T-helper 17 cell (primary cell): ENCODE data around the gene GATB. TPM values are rescaled to one million over a fixed set of nuclear protein-coding genes. Genes with fewer than 3 reads are reported as not detected.

Experiments used
- ATAC-seq: fragments of 150-1000 bp; cut with Tn5 transposase; 2 replicates; pipeline ENCODE4 v1.10.0; 2021; ENCODE audit warnings: mild to moderate bottlenecking, moderate library complexity
- DNase-seq, 3 donors: peaks; one replicate each; pipeline versions ENCODE4 v3.0.0 to v3.0.0-alpha.2; 2020 to 2021
- H3K9me3 ChIP-seq: one replicate; pipeline ENCODE4 v1.7.0; 2013; ENCODE audit warnings: low read length, mild to moderate bottlenecking; ENCODE audit not compliant: control insufficient read depth, poor library complexity, severe bottlenecking
- H3K27ac Mint-ChIP-seq: one replicate; pipeline ENCODE4 v1.8.0; 2022; ENCODE audit warnings: mild to moderate bottlenecking, moderate library complexity, mixed read lengths
- H3K27me3 Mint-ChIP-seq: one replicate; pipeline ENCODE4 v1.8.0; 2022; ENCODE audit warnings: mixed read lengths
- H3K36me3 Mint-ChIP-seq: one replicate; pipeline ENCODE4 v1.8.0; 2022; ENCODE audit warnings: low read depth, mixed read lengths
- H3K4me1 Mint-ChIP-seq: one replicate; pipeline ENCODE4 v1.8.0; 2022; ENCODE audit warnings: mild to moderate bottlenecking, mixed read lengths
- H3K4me3 Mint-ChIP-seq: one replicate; pipeline ENCODE4 v1.8.0; 2022; ENCODE audit warnings: mild to moderate bottlenecking, moderate library complexity, mixed read lengths
- total RNA-seq, 4 donors: library from RNA in 2 of 4; stranded (reverse) in 2 of 4; gene quantifications; one replicate each; pipeline ENCODE4 v1.2.3 and lab custom pipeline; 2022 to 2026

GATB gene, protein sequence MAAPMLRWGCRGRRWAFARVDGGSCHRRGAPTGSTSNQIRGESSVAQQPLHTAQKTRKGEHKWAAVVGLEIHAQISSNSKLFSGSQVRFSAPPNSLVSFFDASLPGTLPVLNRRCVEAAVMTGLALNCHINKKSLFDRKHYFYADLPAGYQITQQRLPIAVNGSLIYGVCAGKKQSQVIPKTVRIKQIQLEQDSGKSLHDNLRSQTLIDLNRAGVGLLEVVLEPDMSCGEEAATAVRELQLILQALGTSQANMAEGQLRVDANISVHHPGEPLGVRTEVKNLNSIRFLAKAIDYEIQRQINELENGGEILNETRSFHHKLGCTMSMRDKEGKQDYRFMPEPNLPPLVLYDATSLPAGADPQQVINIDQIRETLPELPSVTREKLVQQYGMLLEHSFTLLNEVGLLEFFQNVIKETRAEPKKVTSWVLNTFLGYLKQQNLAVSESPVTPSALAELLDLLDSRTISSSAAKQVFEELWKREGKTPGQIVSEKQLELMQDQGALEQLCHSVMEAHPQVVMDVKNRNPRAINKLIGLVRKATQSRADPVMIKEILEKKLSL
- total RNA-seq, result 1 to 10 TPM; 7.5 to 8.3 TPM
- 9.7 to 12.5 reads per million in 2 donors for total RNA-seq (lab: John Stamatoyannopoulos, UW)

DNA sequence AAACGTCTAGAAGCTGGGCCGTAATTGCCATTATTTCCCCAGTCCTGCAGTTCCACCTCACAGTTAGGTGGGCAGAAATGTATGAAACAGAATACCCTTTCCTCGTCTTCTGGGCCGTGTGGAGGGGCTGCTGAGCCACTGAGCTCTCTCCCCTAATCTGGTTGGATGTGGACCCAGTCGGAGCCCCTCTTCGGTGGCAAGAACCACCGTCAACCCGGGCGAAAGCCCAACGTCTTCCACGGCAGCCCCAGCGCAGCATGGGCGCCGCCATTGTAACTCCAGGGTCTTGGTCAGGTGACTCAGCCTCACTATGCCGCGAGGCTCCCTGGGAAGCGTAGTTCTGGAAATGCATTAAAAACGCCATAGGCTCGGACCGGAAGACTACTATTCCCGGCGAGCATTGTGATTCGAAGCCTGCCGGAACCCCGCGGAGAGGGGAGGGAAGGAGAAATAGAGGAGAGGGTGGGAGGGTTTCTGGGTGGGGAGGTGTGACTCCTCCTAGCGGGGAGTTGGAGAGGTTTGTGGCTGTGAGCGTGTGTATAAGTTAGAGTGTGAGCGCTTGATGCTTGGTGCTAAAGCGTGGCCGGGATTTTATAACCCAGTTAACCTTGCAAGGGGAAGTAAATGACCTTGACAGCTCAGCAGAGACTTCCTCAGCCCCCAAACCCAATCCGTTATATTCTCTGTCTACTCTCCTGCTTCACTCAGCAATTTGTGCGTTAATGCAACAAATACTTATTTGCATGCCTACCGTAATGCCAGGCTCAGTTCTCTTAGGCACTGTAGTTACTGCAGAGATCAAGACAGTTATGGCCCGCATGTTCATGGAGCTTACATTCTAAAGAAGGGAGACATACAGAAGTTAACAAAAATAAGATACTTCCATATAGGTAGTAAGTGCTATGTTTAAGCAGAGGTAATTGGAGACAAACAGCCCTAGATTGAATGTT is at the start of gene GATB:
Gene GATB (minus strand): TSS at position 296 of the 950 bp plus-strand sequence. CDS start 25 bp downstream, at position 271.
- DNase-seq, result peak; percentile 75 to 85 (median 83)
- Mint-ChIP-seq H3K27ac (peak within 1 kb of the TSS; percentile 94), H3K4me1 (peaks cover 19% of the 10 kb centered on the region), H3K36me3 (peaks cover 6% of the 10 kb centered on the region), H3K4me3 (peak within 1 kb of the TSS; percentile 95), H3K27me3 (peaks cover 10% of the 10 kb centered on the region)
- no peaks in the 10 kb centered on the region for H3K9me3 ChIP-seq
- peak; percentile 99 for ATAC-seq

DNA sequence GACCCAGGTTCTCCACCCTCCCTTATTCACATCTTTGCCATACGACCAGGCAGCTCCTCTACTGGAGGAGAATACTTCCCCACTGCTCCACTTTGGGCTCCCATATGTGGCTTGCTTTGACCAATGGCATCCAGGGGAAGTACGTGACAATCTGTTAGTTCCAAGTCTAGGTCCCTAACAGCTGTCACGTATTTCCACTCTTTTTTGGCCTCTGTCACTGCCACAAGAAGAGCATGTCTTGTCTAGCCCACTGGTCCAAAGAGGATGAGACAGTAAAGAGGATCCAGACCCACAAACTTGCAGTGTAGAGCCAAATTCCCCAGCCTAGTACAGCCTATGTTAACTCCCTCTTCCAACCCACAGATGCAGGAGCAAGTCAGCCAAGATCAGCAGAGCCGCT is 49.7 kb upstream of the GATB start:
- no peak overlapping the region for H3K27ac Mint-ChIP-seq
- no peaks in the 10 kb centered on the region for H3K9me3 ChIP-seq
- ATAC-seq (no peak), DNase-seq (no peak)
- H3K4me1 Mint-ChIP-seq, result no peaks in the 10 kb centered on the region
- H3K4me3 Mint-ChIP-seq, result no peak overlapping the region
- no peaks in the 10 kb centered on the region for H3K36me3 Mint-ChIP-seq
- H3K27me3 Mint-ChIP-seq, result peaks cover 8% of the 10 kb centered on the region

DNA sequence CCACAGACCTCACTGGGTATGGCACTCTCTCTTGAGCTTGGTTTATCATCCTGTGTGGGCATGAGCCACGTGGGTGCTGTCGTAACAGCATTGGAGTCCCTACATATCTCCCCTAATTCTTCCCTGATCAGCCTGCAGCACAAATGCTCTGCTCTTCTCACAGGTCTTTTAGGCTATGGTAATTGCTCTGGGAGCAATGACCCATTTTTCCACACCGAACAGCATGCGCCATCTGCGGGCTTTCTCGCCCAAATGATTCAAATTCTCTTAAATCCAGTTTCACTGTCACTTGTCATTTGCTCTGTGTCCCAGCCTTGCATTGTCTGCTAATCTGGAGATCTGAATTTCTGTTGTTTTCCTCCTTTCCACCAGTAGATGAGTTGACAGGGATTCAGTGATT is 48.9 kb upstream of the GATB start:
- Mint-ChIP-seq H3K36me3 (no peaks in the 10 kb centered on the region), H3K27me3 (peaks cover 8% of the 10 kb centered on the region), H3K4me3 (no peak overlapping the region), H3K4me1 (no peaks in the 10 kb centered on the region), H3K27ac (no peak overlapping the region)
- DNase-seq, result no peak
- no peaks in the 10 kb centered on the region for H3K9me3 ChIP-seq
- no peak for ATAC-seq

DNA sequence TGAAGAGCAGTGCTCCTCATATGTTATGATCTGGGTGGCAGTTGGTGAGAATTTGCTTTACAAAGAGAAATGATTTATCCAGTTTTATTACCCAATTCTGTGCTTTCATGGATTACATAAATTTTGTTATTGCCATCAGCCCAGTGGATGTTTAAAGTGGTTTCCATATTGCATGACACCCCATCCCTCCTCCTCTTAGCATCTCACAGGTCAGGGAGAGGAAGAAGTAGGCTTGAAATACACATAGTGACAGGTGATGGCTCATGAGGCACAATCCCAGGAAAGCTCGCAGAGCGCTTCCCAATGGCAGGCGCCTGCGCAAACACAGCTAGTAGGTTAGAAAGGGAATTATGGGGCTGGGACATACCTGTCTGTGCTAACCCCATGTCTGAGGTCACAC is 47.7 kb upstream of the GATB start:
- Mint-ChIP-seq H3K4me3 (no peak overlapping the region), H3K27me3 (peaks cover 8% of the 10 kb centered on the region), H3K27ac (no peak overlapping the region), H3K4me1 (no peaks in the 10 kb centered on the region), H3K36me3 (no peaks in the 10 kb centered on the region)
- H3K9me3 ChIP-seq, result no peaks in the 10 kb centered on the region
- no peak for DNase-seq
- ATAC-seq, result no peak

DNA sequence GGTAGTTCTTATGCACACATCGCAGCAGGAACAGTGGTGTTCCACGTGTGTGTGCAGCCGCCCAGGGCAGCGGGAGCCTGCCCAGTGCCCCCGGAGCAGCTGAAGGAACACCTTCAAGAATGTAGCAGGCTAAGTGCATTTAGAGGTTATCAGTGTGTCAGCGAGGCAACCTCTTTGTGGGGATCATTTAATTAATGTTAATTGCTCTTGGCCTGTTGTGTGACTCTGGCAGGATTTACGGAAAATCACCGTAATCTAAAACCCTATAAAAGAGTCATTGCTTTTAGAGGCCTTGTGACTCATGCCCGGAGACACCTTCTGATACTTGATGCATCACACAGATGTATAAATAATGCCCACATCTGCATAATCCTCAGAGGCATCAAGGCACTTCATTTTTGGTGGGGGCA is 47.3 kb upstream of the GATB start:
- Mint-ChIP-seq H3K4me3 (no peak overlapping the region), H3K36me3 (no peaks in the 10 kb centered on the region), H3K27me3 (peaks cover 8% of the 10 kb centered on the region), H3K4me1 (no peaks in the 10 kb centered on the region), H3K27ac (no peak overlapping the region)
- DNase-seq, result no peak
- no peaks in the 10 kb centered on the region for H3K9me3 ChIP-seq
- ATAC-seq, result no peak

DNA sequence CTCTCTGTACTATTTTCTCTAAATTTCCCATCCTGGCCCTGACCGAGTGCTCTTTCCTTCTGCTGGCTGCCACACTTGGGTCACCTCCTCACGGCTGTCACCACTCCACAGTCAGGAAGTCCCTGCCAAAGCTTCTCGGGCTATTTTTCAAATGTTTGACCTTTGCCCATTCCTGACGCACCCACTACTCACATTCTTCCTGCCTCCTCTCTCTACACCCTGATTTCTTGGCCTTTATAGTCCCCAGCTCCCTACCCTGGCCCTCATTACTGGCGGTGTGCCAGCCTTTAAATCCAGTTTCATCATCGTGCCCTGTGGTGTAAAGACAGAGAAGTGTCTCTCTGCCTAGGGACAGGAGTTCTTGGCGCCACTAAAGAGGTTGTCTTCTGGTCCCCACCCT is 46.4 kb upstream of the GATB start:
- Mint-ChIP-seq H3K27me3 (peaks cover 8% of the 10 kb centered on the region), H3K27ac (no peak overlapping the region), H3K36me3 (no peaks in the 10 kb centered on the region), H3K4me1 (no peaks in the 10 kb centered on the region), H3K4me3 (no peak overlapping the region)
- no peak for DNase-seq
- ATAC-seq, result no peak
- H3K9me3 ChIP-seq, result no peaks in the 10 kb centered on the region

DNA sequence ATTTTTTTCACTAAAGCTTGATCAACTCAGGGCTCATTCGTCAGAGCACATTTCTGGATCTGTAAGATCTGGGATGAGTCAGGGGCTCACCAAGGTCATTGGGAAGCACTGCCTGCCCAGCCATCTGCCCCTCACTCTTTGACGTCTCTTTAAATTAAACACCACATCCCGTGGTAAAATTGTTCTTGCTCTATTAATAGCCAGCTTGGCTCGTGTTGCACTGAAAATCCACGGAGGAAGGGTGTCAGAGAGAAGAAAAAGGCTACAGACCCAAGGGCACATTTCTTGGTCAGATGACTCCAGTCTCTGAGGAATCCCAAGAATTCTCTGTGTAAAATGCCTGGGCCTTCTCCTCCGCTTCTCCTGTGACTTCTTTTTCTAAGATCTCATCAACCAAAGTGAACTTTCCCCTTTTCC is 45.7 kb upstream of the GATB start:
- Mint-ChIP-seq H3K4me1 (no peaks in the 10 kb centered on the region), H3K27ac (no peak overlapping the region), H3K36me3 (no peaks in the 10 kb centered on the region), H3K27me3 (peaks cover 8% of the 10 kb centered on the region), H3K4me3 (no peak overlapping the region)
- DNase-seq (no peak), ATAC-seq (no peak)
- H3K9me3 ChIP-seq, result no peaks in the 10 kb centered on the region

DNA sequence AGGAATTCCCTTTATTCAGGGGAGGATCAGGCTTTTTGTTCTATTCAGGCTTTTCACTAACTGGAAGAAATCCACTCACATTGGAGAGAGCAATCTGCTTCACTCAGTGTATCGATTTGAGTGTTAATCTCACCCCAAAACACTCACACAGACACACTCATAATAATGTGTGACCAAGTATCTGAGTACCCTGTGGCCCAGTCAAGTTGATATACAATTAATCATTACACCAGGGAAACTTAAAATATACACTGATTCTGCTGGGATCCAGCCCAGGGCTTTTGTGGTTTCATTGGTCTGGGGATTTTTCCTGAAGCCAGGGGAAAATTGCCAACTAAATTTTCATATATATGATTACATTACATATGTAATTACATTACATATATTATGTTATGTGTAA is 44.0 kb upstream of the GATB start:
- peaks cover 2% of the 10 kb centered on the region for H3K27me3 Mint-ChIP-seq
- H3K9me3 ChIP-seq, result no peaks in the 10 kb centered on the region
- H3K4me1 Mint-ChIP-seq, result no peaks in the 10 kb centered on the region
- DNase-seq, result no peak
- H3K4me3 Mint-ChIP-seq, result no peak overlapping the region
- no peaks in the 10 kb centered on the region for H3K36me3 Mint-ChIP-seq
- no peak overlapping the region for H3K27ac Mint-ChIP-seq
- ATAC-seq, result no peak

DNA sequence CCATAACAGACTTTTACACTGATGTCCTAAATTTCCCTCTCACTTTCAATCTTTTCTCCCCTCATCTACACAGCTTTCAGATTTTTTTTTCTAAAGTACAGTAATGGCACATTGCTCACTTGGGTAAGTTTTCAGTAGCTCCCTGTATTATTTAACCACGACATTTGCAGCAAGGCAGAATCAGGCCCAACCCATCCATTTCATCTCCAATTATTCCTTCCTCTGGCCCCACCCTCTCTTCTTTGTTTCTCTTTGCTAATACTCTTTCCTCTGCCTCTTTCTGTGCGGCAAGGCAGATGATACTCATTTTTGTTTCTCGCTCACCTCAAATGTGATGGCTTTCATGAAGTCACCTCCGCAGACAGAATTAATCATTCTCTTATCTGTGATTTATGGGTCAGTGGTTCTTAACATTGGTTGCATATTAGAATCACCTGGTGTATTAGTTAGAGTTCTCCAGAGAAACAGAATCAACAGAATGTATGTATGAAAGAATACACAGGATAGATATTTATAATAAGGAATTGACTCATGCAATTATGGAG is 43.4 kb upstream of the GATB start:
- Mint-ChIP-seq H3K4me1 (no peaks in the 10 kb centered on the region), H3K36me3 (no peaks in the 10 kb centered on the region), H3K27ac (no peak overlapping the region), H3K4me3 (no peak overlapping the region), H3K27me3 (no peaks in the 10 kb centered on the region)
- DNase-seq, result no peak
- ATAC-seq, result no peak
- no peaks in the 10 kb centered on the region for H3K9me3 ChIP-seq

DNA sequence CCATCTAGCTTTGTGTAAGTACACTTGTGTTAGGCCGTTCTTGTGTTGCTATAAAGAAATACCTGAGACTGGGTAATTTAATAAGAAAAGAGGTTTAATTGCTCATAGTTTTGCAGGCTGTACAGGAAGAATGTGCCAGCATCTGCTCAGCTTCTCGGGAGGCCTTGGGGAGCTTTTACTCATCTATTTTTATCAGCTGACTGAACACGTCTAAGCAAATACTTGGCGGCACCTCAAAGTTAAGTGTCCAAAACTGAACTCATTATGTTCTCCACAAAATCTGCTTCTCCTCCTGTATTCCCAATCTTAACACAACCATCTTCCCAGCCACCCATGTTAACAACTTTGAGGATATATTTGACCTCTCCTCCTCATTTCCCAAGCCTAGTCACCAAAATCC is 42.4 kb upstream of the GATB start:
- H3K4me1 Mint-ChIP-seq, result peaks cover under 1% of the 10 kb centered on the region
- no peaks in the 10 kb centered on the region for H3K27me3 Mint-ChIP-seq
- no peak for ATAC-seq
- H3K27ac Mint-ChIP-seq, result no peak overlapping the region
- no peaks in the 10 kb centered on the region for H3K36me3 Mint-ChIP-seq
- no peaks in the 10 kb centered on the region for H3K9me3 ChIP-seq
- H3K4me3 Mint-ChIP-seq, result no peak overlapping the region
- DNase-seq, result no peak

DNA sequence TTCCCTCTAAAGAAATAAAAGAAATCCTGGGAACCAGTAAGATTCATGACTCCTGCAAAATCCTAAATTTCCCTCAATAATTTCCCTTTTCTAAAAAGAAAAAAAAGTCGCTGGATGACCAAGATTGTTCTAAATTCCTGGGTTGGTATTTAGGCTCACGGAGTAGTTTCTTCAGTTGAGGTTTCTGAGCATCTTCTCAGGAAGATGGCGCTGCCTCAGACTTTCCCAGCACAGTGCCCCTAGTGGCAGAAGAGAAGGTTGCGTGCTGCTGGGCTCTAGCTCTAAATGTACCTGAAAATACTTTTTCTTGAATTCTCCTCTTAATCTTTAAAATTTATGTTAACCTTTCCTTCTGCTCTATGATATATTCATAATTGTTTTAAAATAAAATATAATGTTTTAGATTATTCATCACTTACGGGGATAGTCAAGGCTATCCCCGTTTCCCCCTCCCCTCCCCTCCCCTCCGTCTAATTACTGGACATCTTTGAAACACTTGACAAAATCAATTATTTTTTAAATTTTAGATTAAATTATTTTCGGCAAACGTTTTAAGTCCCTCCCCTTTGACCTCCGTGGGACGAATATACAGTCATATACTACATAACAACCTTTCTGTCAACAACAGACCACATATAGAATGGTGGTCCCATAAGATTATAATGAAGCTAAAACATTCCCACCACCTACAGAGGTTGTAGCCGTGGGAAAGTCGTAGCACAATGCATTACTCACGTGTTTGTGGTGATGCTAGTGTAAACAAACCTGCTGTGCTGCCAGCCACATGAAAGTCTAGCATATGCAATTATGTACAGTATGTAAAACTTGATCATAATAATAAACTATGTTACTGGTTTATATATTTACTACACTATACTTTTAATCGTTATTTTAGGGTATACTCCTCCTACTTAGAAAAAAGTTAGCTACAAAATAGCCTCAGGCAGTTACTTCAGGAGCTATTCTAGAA is 41.0 kb upstream of the GATB start:
- Mint-ChIP-seq H3K36me3 (no peaks in the 10 kb centered on the region), H3K4me3 (no peak overlapping the region), H3K27me3 (no peaks in the 10 kb centered on the region), H3K4me1 (peaks cover 3% of the 10 kb centered on the region), H3K27ac (no peak overlapping the region)
- DNase-seq, result peak; percentile 17 to 52 (median 25)
- ATAC-seq, result peak; percentile 88
- no peaks in the 10 kb centered on the region for H3K9me3 ChIP-seq

DNA sequence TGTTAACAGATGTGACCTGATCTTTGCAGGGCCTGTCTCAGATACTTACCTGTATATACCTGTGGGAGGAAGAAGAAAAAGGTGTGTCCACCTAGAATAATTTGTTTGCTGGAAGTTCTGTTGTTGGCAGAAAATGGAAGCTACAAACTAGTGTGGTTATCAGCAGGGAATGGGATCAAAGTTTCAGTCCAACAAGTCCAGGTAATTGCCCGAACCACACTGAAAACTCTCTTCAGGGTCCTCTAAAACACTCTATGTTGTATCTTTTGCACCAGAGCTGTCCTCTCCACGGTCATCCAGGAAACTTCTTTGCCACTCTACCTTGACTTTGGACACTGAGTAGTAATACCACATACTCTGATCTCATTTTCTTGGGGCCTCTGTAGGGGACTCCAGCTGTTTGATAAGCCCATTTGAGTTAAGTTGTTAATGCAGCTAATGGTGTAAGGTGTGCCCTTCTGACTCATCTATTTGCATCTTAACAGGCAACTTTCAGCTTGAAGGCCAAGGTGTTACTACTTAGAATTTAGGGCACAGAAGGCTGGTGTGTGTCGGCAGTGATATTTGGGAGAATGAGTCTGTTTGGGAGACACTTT is 38.7 kb upstream of the GATB start:
- H3K27me3 Mint-ChIP-seq, result peaks cover 13% of the 10 kb centered on the region
- DNase-seq (no peak), ATAC-seq (no peak)
- H3K4me1 Mint-ChIP-seq, result peaks cover 3% of the 10 kb centered on the region
- H3K4me3 Mint-ChIP-seq, result no peak overlapping the region
- H3K36me3 Mint-ChIP-seq, result no peaks in the 10 kb centered on the region
- no peaks in the 10 kb centered on the region for H3K9me3 ChIP-seq
- no peak overlapping the region for H3K27ac Mint-ChIP-seq
